ENCODE results near the gene RAB28. TPM values are rescaled to one million over a fixed set of nuclear protein-coding genes. Genes with fewer than 3 reads are reported as not detected.

Gene RAB28
- total RNA-seq, 1 donor from 2014 or later = 26.9 TPM

GRCh38 chr4:13524504-13525243 lies 40.5 kb upstream of the RAB28 start:
- TF ChIP-seq CTCF (IDR thresholded peaks at IDR 0.05; ENCODE audit: unreplicated experiment) = no peak
- DNase-seq (ENCODE audit: low spot score, unreplicated experiment) = no peak
- Mint-ChIP-seq H3K4me1 (ENCODE audit: low read depth) (no peaks in the 10 kb centered on the region), H3K27ac (no peak overlapping the region), H3K27me3 (peaks cover 46% of the 10 kb centered on the region), H3K36me3 (ENCODE audit: insufficient read depth) (no peaks in the 10 kb centered on the region), H3K9me3 (ENCODE audit: low read depth) (no peaks in the 10 kb centered on the region), H3K4me3 (ENCODE audit: low read depth) (no peak overlapping the region)

DNA sequence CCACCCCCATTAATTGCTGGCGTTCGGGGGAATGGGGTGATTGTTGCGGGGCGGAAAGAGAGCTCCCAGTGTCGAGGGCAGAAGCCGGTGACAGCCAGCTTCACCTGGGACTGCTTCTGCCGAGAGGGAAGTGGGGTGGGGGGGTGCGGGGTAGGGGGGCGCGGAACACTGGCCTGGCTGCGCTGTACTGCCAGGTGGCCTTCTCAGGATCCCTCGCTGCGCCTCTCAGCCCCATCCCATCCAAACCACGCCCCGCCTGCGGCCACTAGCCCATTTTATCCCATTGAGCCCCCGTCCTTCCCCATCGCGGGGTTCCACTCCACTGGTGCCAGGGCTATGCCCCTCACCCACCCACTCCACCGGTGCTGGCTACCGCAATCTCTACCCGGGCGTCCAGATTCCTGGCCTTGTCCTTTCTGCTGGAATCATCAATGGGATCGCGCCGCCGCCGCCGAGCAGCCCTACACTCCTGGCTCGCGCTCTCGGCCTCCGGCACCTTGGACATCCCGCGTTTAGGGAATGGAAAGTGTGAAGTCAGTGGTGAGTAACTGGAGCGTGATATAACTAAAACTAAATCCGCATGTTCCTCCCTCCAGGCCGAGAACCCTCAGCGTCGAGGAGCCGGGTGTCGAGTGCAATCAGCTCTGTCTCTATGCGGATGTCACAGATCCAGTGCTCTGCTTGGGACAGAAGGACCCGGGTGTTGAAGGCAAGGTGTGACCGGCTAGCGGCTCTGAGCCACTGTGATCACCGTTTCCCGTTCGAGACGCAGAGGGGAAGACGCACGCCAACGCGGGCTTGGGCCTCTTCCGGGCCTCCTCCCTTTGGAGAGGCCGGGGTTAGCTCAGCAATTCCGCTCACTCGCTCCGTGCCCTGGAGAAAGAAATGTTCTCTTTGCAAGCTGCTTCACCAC lies 39.7 kb upstream of the RAB28 start:
- Mint-ChIP-seq H3K36me3 (ENCODE audit: insufficient read depth) (no peaks in the 10 kb centered on the region), H3K9me3 (ENCODE audit: low read depth) (no peaks in the 10 kb centered on the region), H3K4me1 (ENCODE audit: low read depth) (no peaks in the 10 kb centered on the region), H3K27me3 (peaks cover 44% of the 10 kb centered on the region), H3K4me3 (ENCODE audit: low read depth) (no peak overlapping the region), H3K27ac (no peak overlapping the region)
- TF ChIP-seq CTCF (IDR thresholded peaks at IDR 0.05; ENCODE audit: unreplicated experiment) = no peak
- no peak for DNase-seq (ENCODE audit: low spot score, unreplicated experiment)

DNA sequence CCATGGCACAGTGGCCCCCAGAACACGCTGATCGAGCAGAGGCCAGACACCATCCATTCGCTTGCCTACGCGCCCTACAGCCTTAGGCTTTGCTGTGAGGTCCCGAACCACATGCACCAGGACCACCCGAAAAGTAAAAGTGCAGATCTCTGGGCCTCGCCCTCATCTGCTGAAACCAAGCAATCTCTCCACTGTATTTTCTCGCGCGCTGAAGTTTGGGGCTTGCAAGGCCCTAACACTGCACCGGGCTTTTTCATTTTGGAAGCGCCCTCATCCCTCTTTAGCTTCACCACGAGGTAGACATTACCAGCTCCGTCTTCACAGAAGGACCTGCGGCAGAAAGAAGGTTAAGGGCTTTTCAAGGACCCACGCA lies 39.0 kb upstream of the RAB28 start:
- DNase-seq (ENCODE audit: low spot score, unreplicated experiment) = no peak
- no peaks in the 10 kb centered on the region for H3K4me1 Mint-ChIP-seq (ENCODE audit: low read depth)
- no peaks in the 10 kb centered on the region for H3K9me3 Mint-ChIP-seq (ENCODE audit: low read depth)
- no peaks in the 10 kb centered on the region for H3K36me3 Mint-ChIP-seq (ENCODE audit: insufficient read depth)
- H3K27ac Mint-ChIP-seq = no peak overlapping the region
- no peak for TF ChIP-seq CTCF (IDR thresholded peaks at IDR 0.05; ENCODE audit: unreplicated experiment)
- H3K4me3 Mint-ChIP-seq (ENCODE audit: low read depth) = no peak overlapping the region
- H3K27me3 Mint-ChIP-seq = peaks cover 37% of the 10 kb centered on the region

DNA sequence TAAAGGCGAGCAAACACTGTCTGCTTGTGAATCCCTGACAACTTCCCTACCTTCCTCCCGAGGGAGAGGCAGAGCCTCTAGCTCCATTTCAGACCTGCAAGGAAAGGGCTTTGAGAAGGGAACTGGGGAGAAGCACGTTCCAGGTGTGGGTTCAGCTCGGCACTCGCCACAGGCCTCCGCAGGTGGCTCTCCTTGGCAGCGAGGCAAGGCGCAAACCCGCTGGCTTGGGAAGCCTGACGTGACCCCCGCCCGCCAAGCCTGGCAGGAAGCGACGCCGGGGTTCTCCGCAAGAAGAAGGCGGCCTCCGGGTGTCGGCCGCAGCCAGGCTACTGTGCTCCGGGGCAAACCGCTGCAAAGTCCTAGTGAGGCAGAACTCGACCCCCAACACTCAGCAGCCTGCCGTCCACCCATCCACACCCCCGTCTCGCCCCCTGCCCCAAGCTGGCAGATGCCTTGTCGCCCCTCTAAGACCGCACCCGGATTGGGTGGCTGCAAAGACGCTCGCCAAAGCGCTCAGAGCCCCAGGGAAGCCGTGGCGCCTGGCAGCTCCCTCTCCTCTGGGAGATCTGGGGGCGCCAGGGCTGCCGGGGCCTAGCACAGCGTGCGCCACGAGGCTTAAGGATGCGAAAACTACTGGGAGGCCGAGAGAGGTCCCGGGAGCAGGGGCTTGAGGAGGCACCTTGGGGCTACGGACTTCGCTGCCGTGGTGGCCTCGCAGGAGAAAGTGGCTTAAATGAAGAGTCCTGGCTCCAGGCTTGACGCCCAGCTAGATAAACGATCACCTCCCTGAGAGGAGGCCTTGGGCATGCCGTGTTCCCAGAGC lies 38.4 kb upstream of the RAB28 start:
- H3K27me3 Mint-ChIP-seq = peaks cover 36% of the 10 kb centered on the region
- no peaks in the 10 kb centered on the region for H3K4me1 Mint-ChIP-seq (ENCODE audit: low read depth)
- no peaks in the 10 kb centered on the region for H3K36me3 Mint-ChIP-seq (ENCODE audit: insufficient read depth)
- H3K4me3 Mint-ChIP-seq (ENCODE audit: low read depth) = no peak overlapping the region
- DNase-seq (ENCODE audit: low spot score, unreplicated experiment) = no peak
- TF ChIP-seq CTCF (IDR thresholded peaks at IDR 0.05; ENCODE audit: unreplicated experiment) = no peak
- no peak overlapping the region for H3K27ac Mint-ChIP-seq
- no peaks in the 10 kb centered on the region for H3K9me3 Mint-ChIP-seq (ENCODE audit: low read depth)

DNA sequence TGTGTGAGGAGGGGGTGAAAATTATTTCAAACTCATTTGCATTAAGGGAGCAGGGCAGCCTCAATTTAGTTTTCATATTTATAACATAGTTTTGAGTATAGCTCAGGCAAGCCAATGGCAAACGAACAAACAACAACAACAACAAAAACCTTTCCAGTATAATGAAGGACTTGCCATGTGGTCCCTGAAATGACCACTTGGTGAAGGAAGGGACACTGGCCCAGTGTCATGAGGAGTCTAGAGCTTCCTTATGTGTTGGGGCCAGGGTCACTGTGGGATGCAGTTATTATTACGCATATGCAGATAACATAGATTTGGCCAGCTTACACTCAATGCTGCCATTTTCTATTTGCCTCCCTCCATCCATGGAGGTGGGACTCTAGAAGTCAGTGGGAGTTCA lies 36.9 kb upstream of the RAB28 start:
- Mint-ChIP-seq H3K4me1 (ENCODE audit: low read depth) (no peaks in the 10 kb centered on the region), H3K36me3 (ENCODE audit: insufficient read depth) (no peaks in the 10 kb centered on the region)
- DNase-seq (ENCODE audit: low spot score, unreplicated experiment) = no peak

More for the DNA sequence above, 36.9 kb upstream of the RAB28 start:
- no peak overlapping the region for H3K27ac Mint-ChIP-seq
- H3K9me3 Mint-ChIP-seq (ENCODE audit: low read depth) = no peaks in the 10 kb centered on the region
- no peak overlapping the region for H3K4me3 Mint-ChIP-seq (ENCODE audit: low read depth)
- TF ChIP-seq CTCF (IDR thresholded peaks at IDR 0.05; ENCODE audit: unreplicated experiment) = peak; percentile 17
- peaks cover 29% of the 10 kb centered on the region for H3K27me3 Mint-ChIP-seq
